ENCODE results near the gene PNPO. TPM values are rescaled to one million over a fixed set of nuclear protein-coding genes. Genes with fewer than 3 reads are reported as not detected.
"Not testable (repeated sequence)": the region's sequence is repeated elsewhere in the genome, so short reads cannot be mapped to it uniquely, and the experiment has no call there.

PNPO gene
- total RNA-seq, 1 donor from 2014 or later, result 43.5 TPM

DNA sequence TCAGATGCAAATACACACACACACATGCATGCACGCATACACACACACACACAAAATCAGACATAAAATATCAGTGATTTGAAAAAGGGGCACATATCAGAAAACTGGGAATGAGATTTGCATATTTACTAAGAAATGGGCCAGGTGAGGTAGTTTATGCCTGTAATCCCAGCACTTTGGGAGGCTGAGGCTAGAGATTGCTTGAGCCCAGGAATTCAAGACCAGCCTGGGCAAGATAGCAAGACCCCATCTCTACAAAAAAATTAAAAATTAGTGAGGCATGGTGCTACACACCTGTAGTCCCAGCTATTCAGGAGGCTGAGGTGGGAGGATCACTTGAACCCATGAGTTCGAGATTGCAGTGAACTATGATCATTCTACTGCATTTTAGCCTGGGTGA lies 22.4 kb upstream of the PNPO start:
- H3K36me3 ChIP-seq (ENCODE audit: control insufficient read depth, insufficient read depth, low read length), result no peaks in the 10 kb centered on the region
- no peak for TF ChIP-seq CTCF (IDR thresholded peaks at IDR 0.05; ENCODE audit: insufficient read depth, low read length, poor library complexity, severe bottlenecking)
- H3K27me3 ChIP-seq (ENCODE audit: control insufficient read depth, insufficient read depth, low read length), result no peaks in the 10 kb centered on the region
- no peak for DNase-seq (ENCODE audit: low read depth)
- no peak overlapping the region for H3K4me3 ChIP-seq (ENCODE audit: low read depth, low read length)

DNA sequence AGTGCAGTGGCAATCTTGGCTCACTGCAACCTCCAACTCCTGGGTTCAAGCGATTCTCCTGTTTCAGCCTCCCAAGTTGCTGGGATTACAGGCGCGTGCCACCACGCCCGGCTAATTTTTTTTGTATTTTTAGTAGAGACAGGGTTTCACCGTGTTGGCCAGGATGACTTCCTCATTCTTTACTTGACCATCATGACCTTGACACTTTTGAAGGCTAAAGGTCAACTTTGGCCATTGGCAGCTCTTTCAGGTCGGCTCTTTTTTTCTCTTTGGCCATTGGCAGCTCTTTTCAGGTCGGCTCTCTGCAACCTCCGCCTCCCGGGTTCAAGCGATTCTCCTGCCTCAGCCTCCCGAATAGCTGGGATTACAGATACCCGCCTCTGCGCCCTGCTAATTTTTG lies 21.5 kb upstream of the PNPO start:
- not testable (repeated sequence) for H3K4me3 ChIP-seq (ENCODE audit: low read depth, low read length); H3K36me3 ChIP-seq (ENCODE audit: control insufficient read depth, insufficient read depth, low read length); DNase-seq (ENCODE audit: low read depth); H3K27me3 ChIP-seq (ENCODE audit: control insufficient read depth, insufficient read depth, low read length)

- Histone ChIP-seq H3K27me3 (ENCODE audit: control insufficient read depth, insufficient read depth, low read length) (no peaks in the 10 kb centered on the region), H3K4me3 (ENCODE audit: low read depth, low read length) (no peak overlapping the region), H3K36me3 (ENCODE audit: control insufficient read depth, insufficient read depth, low read length) (no peaks in the 10 kb centered on the region)
- TF ChIP-seq CTCF (IDR thresholded peaks at IDR 0.05; ENCODE audit: insufficient read depth, low read length, poor library complexity, severe bottlenecking), result no peak
- DNase-seq (ENCODE audit: low read depth), result no peak
These were observed 16.3 kb upstream of the PNPO start for GRCh38 chr17:47924785-47925677.

DNA sequence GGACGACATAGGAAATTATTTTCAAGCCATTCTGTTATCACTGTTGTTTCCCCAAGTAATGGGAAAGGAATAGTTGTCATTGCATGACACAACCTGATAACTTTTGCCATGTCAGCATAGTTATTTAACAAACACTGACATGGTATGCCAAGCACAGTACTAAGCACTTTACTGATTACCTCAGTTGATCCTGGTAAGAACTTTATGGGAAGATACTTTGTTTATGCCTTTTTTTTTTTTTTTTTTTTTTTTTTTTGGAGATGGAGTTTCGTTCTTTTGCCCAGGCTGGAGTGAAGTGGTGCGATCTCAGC lies 15.7 kb upstream of the PNPO start:
- DNase-seq (ENCODE audit: low read depth), result no peak

DNA sequence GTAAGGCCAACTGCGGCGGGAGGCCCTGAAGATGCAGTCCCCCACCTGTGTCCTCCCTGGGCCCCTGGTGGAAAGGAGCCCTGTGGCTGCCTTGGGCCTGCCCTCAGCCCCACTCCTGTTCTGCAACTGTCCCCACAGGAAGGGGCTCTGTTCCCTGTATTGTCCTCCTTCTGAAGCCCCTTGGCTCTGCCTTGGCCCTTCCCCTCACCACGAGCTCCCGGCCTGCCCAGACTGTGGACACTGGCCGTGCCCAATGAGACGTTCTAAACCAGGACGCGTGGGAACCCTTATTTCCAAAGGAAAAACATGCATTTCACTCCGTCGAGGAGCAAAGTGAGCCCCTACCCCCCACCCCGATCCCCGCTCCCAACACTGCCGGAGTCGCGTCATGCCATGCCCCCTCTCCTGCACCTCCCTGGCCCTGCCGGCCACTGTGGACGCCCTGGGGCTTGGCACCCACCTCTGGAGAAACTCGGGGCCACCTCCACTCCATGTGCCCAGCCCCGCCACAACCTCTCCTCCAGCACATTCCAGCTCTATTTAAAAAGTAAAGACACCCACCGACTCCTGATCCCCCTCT lies 13.5 kb upstream of the PNPO start:
- no peak for DNase-seq (ENCODE audit: low read depth)
- TF ChIP-seq CTCF (IDR thresholded peaks at IDR 0.05; ENCODE audit: insufficient read depth, low read length, poor library complexity, severe bottlenecking), result no peak
- no peak overlapping the region for H3K4me3 ChIP-seq (ENCODE audit: low read depth, low read length)
- H3K27me3 ChIP-seq (ENCODE audit: control insufficient read depth, insufficient read depth, low read length), result no peaks in the 10 kb centered on the region
- H3K36me3 ChIP-seq (ENCODE audit: control insufficient read depth, insufficient read depth, low read length), result no peaks in the 10 kb centered on the region

More for the DNA sequence above, 15.7 kb upstream of the PNPO start:
- Histone ChIP-seq H3K36me3 (ENCODE audit: control insufficient read depth, insufficient read depth, low read length) (no peaks in the 10 kb centered on the region), H3K27me3 (ENCODE audit: control insufficient read depth, insufficient read depth, low read length) (no peaks in the 10 kb centered on the region), H3K4me3 (ENCODE audit: low read depth, low read length) (no peak overlapping the region)
- TF ChIP-seq CTCF (IDR thresholded peaks at IDR 0.05; ENCODE audit: insufficient read depth, low read length, poor library complexity, severe bottlenecking), result no peak

DNA sequence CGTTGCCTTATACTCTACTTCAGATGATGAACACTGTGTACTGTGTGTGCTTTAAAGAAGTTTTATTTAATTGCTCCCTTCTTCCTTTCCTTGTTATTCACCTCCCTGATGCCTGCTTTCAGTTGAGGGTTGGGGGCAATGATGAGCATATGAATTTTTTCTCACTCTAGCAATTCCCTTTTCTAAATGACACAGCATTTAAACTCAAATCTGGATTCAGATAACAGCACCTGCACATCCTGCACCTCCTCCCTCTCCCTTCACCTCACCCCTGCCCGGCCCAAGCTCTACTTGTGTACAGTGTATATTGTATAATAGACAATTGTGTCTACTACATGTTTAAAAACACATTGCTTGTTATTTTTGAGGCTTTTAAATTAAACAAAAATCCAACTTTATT lies 13.0 kb upstream of the PNPO start:
- Histone ChIP-seq H3K36me3 (ENCODE audit: control insufficient read depth, insufficient read depth, low read length) (no peaks in the 10 kb centered on the region), H3K4me3 (ENCODE audit: low read depth, low read length) (no peak overlapping the region), H3K27me3 (ENCODE audit: control insufficient read depth, insufficient read depth, low read length) (no peaks in the 10 kb centered on the region)
- no peak for TF ChIP-seq CTCF (IDR thresholded peaks at IDR 0.05; ENCODE audit: insufficient read depth, low read length, poor library complexity, severe bottlenecking)
- no peak for DNase-seq (ENCODE audit: low read depth)

Measured in kidney epithelial cell (primary cell).